ENCODE data around the gene PGAM5. TPM values are rescaled to one million over a fixed set of nuclear protein-coding genes. Genes with fewer than 3 reads are reported as not detected.
A peak's percentile ranks its signal among the peaks of the same experiment; 100 is the strongest.

The PGAM5 gene
- polyA plus RNA-seq, 2 of the 4 experiments (the other 2 are of a cell fraction), result 29.3 to 51.3 TPM

- no peak for TF ChIP-seq REST (IDR thresholded peaks at IDR 0.05)
Measured at GRCh38 chr12:132719954-132720324, 9.3 kb downstream of the PGAM5 start (continued).

GRCh38 chr12:132720606-132721345 is 10.1 kb downstream of the PGAM5 start:
- Histone ChIP-seq H3K4me3 (no peak overlapping the region), H3K4me1 (no peaks in the 10 kb centered on the region), H3K9me3 (no peaks in the 10 kb centered on the region), H3K4me2 (no peak overlapping the region), H3K27ac (no peak overlapping the region)
- POLR2A ChIA-PET, result no interaction called here
- CTCF ChIA-PET, result interaction anchor here (0.9 kb wide), 1 partner anchor 15 kb away, joined by 3 read pairs; no protein-coding TSS in a partner anchor
- FAIRE-seq (no peak), DNase-seq (ENCODE audit: low read depth in 1 of 2, low spot score in 1 of 2) (no peak), ATAC-seq (no peak)
- 96% methylated on average over 25 of the region's 25 CpGs for WGBS (ENCODE audit: missing lambda C conversion rate)
- TF ChIP-seq SMC3 (IDR thresholded peaks at IDR 0.05), result no peak
- TF ChIP-seq NPAS2 (CRISPR knock-in tag; IDR thresholded peaks at IDR 0.05; ENCODE audit: borderline replicate concordance), result no peak
- no peak for TF ChIP-seq NR3C1 (IDR thresholded peaks at IDR 0.05)
- TF ChIP-seq MAX (IDR thresholded peaks at IDR 0.05), result no peak
- TF ChIP-seq PHF8 (IDR thresholded peaks at IDR 0.05; ENCODE audit: borderline replicate concordance, low read depth), result no peak
- no peak for TF ChIP-seq CBX8 (IDR thresholded peaks at IDR 0.05)
- no peak for TF ChIP-seq TFCP2L1 (CRISPR knock-in tag; IDR thresholded peaks at IDR 0.05)
- TF ChIP-seq REST (IDR thresholded peaks at IDR 0.05), result no peak
- no peak for TF ChIP-seq HDAC2 (IDR thresholded peaks at IDR 0.05)

GRCh38 chr12:132723015-132723763 is 12.5 kb downstream of the PGAM5 start:
- no peaks in the 10 kb centered on the region for H3K9me3 ChIP-seq
- WGBS (ENCODE audit: missing lambda C conversion rate), result 93% methylated on average over 30 of the region's 30 CpGs
- TF ChIP-seq FOXS1 (CRISPR knock-in tag; IDR thresholded peaks at IDR 0.05) (no peak), KDM1A (IDR thresholded peaks at IDR 0.05; ENCODE audit: low read depth) (no peak), HOXB5 (CRISPR knock-in tag; IDR thresholded peaks at IDR 0.05) (no peak), PBX3 (IDR thresholded peaks at IDR 0.05) (0 out of 2 replicates have a peak, but pooled peaks have one; percentile 48), NR3C1 (IDR thresholded peaks at IDR 0.05) (no peak), MAFK (IDR thresholded peaks at IDR 0.05; ENCODE audit: partially characterized antibody) (no peak), MAX (IDR thresholded peaks at IDR 0.05) (no peak)
- no peaks in the 10 kb centered on the region for H3K4me1 ChIP-seq
- DNase-seq (ENCODE audit: low read depth in 1 of 2, low spot score in 1 of 2), result no peak
- ChIA-PET POLR2A (no interaction called here), CTCF (interaction anchor here (1.3 kb wide), 1 partner anchor 18 kb away, joined by 3 read pairs; no protein-coding TSS in a partner anchor)
- H3K27ac ChIP-seq, result no peak overlapping the region
- no peak overlapping the region for H3K4me2 ChIP-seq
- H3K4me3 ChIP-seq, result no peak overlapping the region
- no peak for FAIRE-seq
- peak in 1 of 2 experiments; percentile 7; a peak in 1 of 6 replicates for ATAC-seq
